Measurements from ENCODE around the gene MGARP. TPM values are rescaled to one million over a fixed set of nuclear protein-coding genes. Genes with fewer than 3 reads are reported as not detected.

The MGARP gene
- total RNA-seq, 1 experiment from 2014 or later, result 2.3 TPM

GRCh38 chr4:139243448-139244365 lies 36.3 kb downstream of the MGARP start:
- no peak for DNase-seq (ENCODE audit: low read depth, low spot score)
- in situ Hi-C loops (cut with HindIII; ENCODE audit: low pct_unique_long_range_greater_than_20kb, low sequenced_read_pairs) (no loop called here), intact Hi-C loops (cut with micrococcal nuclease; ENCODE audit: unreplicated experiment) (no loop called here)
- no peak overlapping the region for H3K27ac ChIP-seq (ENCODE audit: low read length)
- POLR2A ChIA-PET, result no interaction called here
- BruUV-seq (replicated peaks), result no TSS peak
- H3K9me3 ChIP-seq (ENCODE audit: control insufficient read depth, insufficient read depth, low read depth, low read length), result peaks cover 3% of the 10 kb centered on the region; the same call in 1 of the 2 replicates
- TF ChIP-seq REST (IDR thresholded peaks at IDR 0.05; ENCODE audit: insufficient read depth in 1 of 2, low read depth in 2 of 2, low read length in 1 of 2), result no peak
- TF ChIP-seq TCF7L2 (IDR thresholded peaks at IDR 0.05; ENCODE audit: low read depth, low read length), result no peak
- no peak for TF ChIP-seq POLR2AphosphoS5 (IDR thresholded peaks at IDR 0.05; ENCODE audit: low read depth, low read length)
- no peak for TF ChIP-seq CTCF (IDR thresholded peaks at IDR 0.05)
- no peak for TF ChIP-seq SIN3A (IDR thresholded peaks at IDR 0.05; ENCODE audit: borderline replicate concordance, insufficient read depth, low read depth, low read length)
- peak; percentile 70; the same call in 1 of the 2 replicates for ATAC-seq
- H3K4me3 ChIP-seq (ENCODE audit: low read depth in 2 of 2, low read length in 2 of 2), result no peak overlapping the region
- CTCF ChIA-PET, result no interaction called here
- no peaks in the 10 kb centered on the region for H3K36me3 ChIP-seq (ENCODE audit: control insufficient read depth, insufficient read depth, low read length)
- no peaks in the 10 kb centered on the region for H3K27me3 ChIP-seq (ENCODE audit: control insufficient read depth, insufficient read depth, low read length)
- H3K4me1 ChIP-seq (ENCODE audit: control insufficient read depth, insufficient read depth, low read length), result no peaks in the 10 kb centered on the region

GRCh38 chr4:139242511-139243051 lies 37.4 kb downstream of the MGARP start:
- Histone ChIP-seq H3K4me3 (ENCODE audit: low read depth in 2 of 2, low read length in 2 of 2) (no peak overlapping the region), H3K36me3 (ENCODE audit: control insufficient read depth, insufficient read depth, low read length) (no peaks in the 10 kb centered on the region), H3K4me1 (ENCODE audit: control insufficient read depth, insufficient read depth, low read length) (no peaks in the 10 kb centered on the region), H3K9me3 (ENCODE audit: control insufficient read depth, insufficient read depth, low read depth, low read length) (peaks cover 3% of the 10 kb centered on the region; the same call in 1 of the 2 replicates), H3K27me3 (ENCODE audit: control insufficient read depth, insufficient read depth, low read length) (no peaks in the 10 kb centered on the region), H3K27ac (ENCODE audit: low read length) (no peak overlapping the region)
- DNase-seq (ENCODE audit: low read depth, low spot score) (no peak), ATAC-seq (no peak)
- POLR2A ChIA-PET, result no interaction called here
- in situ Hi-C loops (cut with HindIII; ENCODE audit: low pct_unique_long_range_greater_than_20kb, low sequenced_read_pairs) (no loop called here), intact Hi-C loops (cut with micrococcal nuclease; ENCODE audit: unreplicated experiment) (no loop called here)
- TF ChIP-seq SIN3A (IDR thresholded peaks at IDR 0.05; ENCODE audit: borderline replicate concordance, insufficient read depth, low read depth, low read length) (no peak), POLR2AphosphoS5 (IDR thresholded peaks at IDR 0.05; ENCODE audit: low read depth, low read length) (no peak), CTCF (IDR thresholded peaks at IDR 0.05) (no peak), REST (IDR thresholded peaks at IDR 0.05; ENCODE audit: insufficient read depth in 1 of 2, low read depth in 2 of 2, low read length in 1 of 2) (no peak), TCF7L2 (IDR thresholded peaks at IDR 0.05; ENCODE audit: low read depth, low read length) (no peak)
- no TSS peak for BruUV-seq (replicated peaks)
- CTCF ChIA-PET, result no interaction called here
